ENCODE measurements around the gene PDK3. TPM values are rescaled to one million over a fixed set of nuclear protein-coding genes. Genes with fewer than 3 reads are reported as not detected.

Gene PDK3
- total RNA-seq, 1 donor from 2014 or later, result 19.4 TPM

DNA sequence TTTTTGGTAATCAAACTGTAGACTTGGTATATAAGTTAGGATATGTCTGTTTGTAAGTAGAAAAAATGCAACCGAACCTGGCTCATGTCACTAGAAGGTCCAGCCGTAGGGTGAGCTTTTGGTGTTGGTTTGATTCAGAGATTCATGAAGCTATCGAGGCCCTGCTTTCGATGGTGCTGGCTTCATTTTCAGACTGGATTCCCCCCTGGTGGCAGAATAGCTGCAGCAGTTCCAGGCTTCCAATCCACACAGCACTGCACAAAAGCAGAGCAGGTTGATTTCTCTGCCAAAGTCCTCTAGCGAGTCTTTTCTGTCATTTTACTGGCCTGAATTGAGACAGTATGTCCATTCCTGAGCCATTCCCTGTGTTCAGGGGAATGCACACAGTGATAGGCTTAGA is 33.1 kb downstream of the PDK3 start:
- no peaks in the 10 kb centered on the region for H3K9me3 ChIP-seq
- no peak overlapping the region for H3K27ac ChIP-seq
- H3K36me3 ChIP-seq, result no peaks in the 10 kb centered on the region
- intact Hi-C loops (cut with DNase I), result no loop called here
- H3K4me1 ChIP-seq, result peaks cover 5% of the 10 kb centered on the region
- DNase-seq (no peak), ATAC-seq (peak; percentile 32)
- no peaks in the 10 kb centered on the region for H3K27me3 ChIP-seq
- no peak overlapping the region for H3K4me3 ChIP-seq
- TF ChIP-seq, protein P1, sequence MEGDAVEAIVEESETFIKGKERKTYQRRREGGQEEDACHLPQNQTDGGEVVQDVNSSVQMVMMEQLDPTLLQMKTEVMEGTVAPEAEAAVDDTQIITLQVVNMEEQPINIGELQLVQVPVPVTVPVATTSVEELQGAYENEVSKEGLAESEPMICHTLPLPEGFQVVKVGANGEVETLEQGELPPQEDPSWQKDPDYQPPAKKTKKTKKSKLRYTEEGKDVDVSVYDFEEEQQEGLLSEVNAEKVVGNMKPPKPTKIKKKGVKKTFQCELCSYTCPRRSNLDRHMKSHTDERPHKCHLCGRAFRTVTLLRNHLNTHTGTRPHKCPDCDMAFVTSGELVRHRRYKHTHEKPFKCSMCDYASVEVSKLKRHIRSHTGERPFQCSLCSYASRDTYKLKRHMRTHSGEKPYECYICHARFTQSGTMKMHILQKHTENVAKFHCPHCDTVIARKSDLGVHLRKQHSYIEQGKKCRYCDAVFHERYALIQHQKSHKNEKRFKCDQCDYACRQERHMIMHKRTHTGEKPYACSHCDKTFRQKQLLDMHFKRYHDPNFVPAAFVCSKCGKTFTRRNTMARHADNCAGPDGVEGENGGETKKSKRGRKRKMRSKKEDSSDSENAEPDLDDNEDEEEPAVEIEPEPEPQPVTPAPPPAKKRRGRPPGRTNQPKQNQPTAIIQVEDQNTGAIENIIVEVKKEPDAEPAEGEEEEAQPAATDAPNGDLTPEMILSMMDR (IDR thresholded peaks at IDR 0.05), result no peak

DNA sequence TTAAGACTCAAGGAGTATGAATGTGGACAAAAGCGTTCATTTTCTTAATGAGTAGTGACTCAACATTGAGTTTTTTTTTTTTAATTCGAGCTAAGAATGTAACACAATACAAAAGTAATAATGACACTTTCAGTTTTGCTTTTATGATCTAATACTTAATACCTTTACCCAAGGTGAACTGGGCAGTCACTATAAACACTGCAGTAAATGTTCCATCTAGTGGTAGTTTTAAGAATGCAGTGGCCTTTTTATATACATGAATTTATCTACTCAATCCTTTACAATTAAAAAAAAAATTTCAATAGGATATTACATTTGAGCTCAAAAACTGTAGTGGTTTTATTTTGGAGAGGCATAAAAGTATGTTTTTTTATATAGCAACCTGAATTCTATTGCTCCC is 33.9 kb downstream of the PDK3 start:
- TF ChIP-seq, protein P1 (IDR thresholded peaks at IDR 0.05), result peak; percentile 55
- peak; percentile 48 for ATAC-seq
- Histone ChIP-seq H3K27me3 (no peaks in the 10 kb centered on the region), H3K9me3 (no peaks in the 10 kb centered on the region), H3K4me1 (peaks cover 5% of the 10 kb centered on the region), H3K36me3 (no peaks in the 10 kb centered on the region), H3K4me3 (no peak overlapping the region), H3K27ac (no peak overlapping the region)
- intact Hi-C loops (cut with DNase I), result no loop called here
- no peak for DNase-seq

DNA sequence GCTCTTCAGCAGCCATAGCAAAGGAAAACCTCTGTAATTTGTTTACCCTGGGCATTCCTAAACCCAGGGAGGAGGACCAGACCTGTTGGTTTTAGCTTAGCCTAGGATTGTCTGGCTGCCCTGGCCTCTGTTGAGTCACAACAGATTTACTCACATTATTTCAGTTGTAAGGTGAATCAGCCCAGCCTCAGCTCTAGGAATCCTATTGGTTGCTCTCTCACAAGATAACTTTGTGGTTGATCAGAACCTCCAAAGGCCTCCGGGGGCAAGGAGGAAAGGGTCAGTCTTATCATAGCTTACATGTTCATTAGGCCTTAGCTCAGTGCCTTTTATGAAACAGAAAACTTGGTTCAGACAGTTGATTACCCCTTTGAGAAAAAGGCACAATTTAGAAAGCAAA is 41.0 kb downstream of the PDK3 start:
- H3K4me3 ChIP-seq, result no peak overlapping the region
- TF ChIP-seq, protein P1 (IDR thresholded peaks at IDR 0.05), result no peak
- intact Hi-C loops (cut with DNase I), result loop anchor here (10.0 kb wide), 1 partner anchor 111 kb away; no protein-coding TSS in a partner anchor
- ATAC-seq (no peak), DNase-seq (no peak)
- H3K4me1 ChIP-seq, result no peaks in the 10 kb centered on the region
- no peak overlapping the region for H3K27ac ChIP-seq
- H3K36me3 ChIP-seq, result no peaks in the 10 kb centered on the region
- H3K27me3 ChIP-seq, result no peaks in the 10 kb centered on the region
- H3K9me3 ChIP-seq, result no peaks in the 10 kb centered on the region

DNA sequence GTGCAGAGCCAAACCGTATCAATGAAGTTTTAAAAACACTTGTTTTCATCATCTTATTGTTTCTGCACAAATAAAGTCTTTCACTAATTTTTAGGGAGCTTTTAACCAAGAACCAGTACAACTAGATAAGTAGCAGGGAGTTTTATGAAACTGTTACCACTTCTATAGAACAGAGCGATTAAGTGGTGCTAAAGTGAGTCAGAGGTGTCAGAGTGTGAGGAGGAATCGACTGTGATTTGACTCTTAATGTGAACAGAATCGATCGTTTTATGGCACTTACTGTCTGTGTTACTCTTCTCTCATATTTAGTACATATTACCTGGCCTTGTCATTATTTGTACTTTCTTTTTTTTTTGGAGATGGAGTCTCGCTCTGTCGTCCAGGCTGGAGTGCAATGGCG is 43.3 kb downstream of the PDK3 start:
- Histone ChIP-seq H3K27ac (no peak overlapping the region), H3K4me1 (no peaks in the 10 kb centered on the region), H3K36me3 (no peaks in the 10 kb centered on the region), H3K27me3 (no peaks in the 10 kb centered on the region), H3K9me3 (no peaks in the 10 kb centered on the region), H3K4me3 (no peak overlapping the region)
- intact Hi-C loops (cut with DNase I), result loop anchor here (10.0 kb wide), 1 partner anchor 114 kb away; no protein-coding TSS in a partner anchor
- ATAC-seq, result no peak
- DNase-seq, result no peak
- TF ChIP-seq, protein P1 (IDR thresholded peaks at IDR 0.05), result no peak

DNA sequence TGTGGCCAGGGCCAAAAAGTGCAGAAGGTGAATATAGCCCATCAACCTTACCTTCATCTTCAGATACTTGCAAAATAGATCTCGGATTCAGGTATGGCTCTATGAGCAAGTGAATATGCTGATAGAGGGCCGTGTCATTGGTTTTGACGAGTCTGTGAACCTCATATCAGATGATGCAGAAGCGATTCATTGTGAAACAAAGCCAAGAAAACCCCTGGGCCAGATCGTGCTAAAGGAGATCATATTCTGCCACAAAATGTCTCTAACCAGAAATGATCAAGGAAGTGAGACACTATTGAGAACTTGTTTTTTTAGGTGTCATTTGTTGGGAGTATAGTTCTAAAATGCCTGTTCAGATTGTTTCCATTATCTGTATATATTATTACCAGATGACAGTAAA is 48.3 kb downstream of the PDK3 start:
- DNase-seq, result no peak
- Histone ChIP-seq H3K36me3 (no peaks in the 10 kb centered on the region), H3K4me1 (no peaks in the 10 kb centered on the region), H3K4me3 (no peak overlapping the region), H3K27ac (no peak overlapping the region), H3K9me3 (no peaks in the 10 kb centered on the region), H3K27me3 (no peaks in the 10 kb centered on the region)
- intact Hi-C loops (cut with DNase I), result no loop called here
- ATAC-seq, result no peak
- TF ChIP-seq, protein P1 (IDR thresholded peaks at IDR 0.05), result no peak

DNA sequence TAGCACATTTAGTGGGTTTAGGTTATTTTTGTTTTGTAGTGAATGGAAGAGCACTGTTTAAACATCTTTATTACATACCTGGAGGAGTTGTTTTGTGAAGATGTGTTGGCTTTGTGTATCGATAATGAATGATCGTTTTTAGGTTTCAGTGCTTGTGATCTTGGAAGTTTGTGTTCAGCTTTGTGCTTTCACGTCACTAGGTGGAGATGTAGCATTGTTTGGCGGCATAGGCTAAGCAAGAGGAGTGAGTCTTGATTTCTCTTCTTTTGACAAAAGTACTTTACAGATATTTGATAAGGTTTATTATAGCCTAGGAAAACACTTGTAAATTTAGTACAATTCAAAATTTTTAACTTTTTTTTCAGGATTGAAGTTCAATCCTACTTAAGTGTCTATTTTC is 50.4 kb downstream of the PDK3 start:
- ATAC-seq (no peak), DNase-seq (no peak)
- TF ChIP-seq, protein P1 (IDR thresholded peaks at IDR 0.05), result peak; percentile 21

More for the DNA sequence above, 50.4 kb downstream of the PDK3 start:
- no peaks in the 10 kb centered on the region for H3K4me1 ChIP-seq
- H3K27me3 ChIP-seq, result no peaks in the 10 kb centered on the region
- no peaks in the 10 kb centered on the region for H3K9me3 ChIP-seq
- no peak overlapping the region for H3K27ac ChIP-seq
- H3K36me3 ChIP-seq, result no peaks in the 10 kb centered on the region
- intact Hi-C loops (cut with DNase I), result no loop called here
- no peak overlapping the region for H3K4me3 ChIP-seq

All from upper lobe of right lung (tissue), 1 donor.